ENCODE data around the gene LHFPL6.

LHFPL6 gene

GRCh38 chr13:39602614-39603366 is at the start of gene LHFPL6:
Gene LHFPL6, minus strand, starts transcription at chr13:39603193.
- peak; percentile 87 for DNase-seq

DNA sequence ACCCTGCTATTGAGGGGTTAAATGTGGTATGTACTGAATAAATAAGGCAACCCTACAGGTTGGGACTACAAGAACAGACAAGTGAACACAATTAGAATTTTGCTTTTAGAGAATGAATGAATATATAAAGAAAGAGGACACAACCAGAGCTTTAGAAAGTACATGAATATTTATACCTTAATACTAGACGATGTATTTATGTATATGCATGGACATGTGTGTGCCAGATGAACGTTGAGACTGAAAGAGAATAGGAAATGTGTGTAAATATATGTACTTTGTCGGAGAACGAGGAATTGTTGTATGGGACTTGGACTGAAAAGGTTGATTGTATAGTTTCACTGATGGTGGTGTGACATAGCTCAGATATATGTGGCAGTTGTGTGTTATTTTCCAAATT is 43.1 kb upstream of the LHFPL6 start:
- DNase-seq: no peak

- no peak for DNase-seq
These were observed 38.7 kb upstream of the LHFPL6 start for GRCh38 chr13:39641645-39642044.

DNA sequence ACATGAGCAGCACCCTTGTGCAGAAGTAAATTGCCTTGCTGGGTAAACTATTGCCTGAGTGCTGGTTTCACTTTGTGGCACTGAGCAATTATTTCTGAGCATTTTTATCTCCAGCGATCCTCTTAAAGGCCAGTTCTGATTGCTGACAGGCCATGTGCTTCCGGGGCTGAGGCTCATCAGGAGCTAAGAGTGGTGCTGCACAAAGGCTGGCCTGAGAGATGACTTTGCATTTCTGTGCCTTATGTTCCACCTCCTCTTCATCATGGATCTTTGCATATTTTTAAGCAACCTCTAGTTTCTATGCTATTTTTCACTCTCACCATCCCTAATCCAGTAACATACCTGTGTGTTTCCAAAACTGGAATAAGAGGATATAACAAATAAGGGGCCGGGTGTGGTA is 34.9 kb upstream of the LHFPL6 start:
- no peak for DNase-seq

DNA sequence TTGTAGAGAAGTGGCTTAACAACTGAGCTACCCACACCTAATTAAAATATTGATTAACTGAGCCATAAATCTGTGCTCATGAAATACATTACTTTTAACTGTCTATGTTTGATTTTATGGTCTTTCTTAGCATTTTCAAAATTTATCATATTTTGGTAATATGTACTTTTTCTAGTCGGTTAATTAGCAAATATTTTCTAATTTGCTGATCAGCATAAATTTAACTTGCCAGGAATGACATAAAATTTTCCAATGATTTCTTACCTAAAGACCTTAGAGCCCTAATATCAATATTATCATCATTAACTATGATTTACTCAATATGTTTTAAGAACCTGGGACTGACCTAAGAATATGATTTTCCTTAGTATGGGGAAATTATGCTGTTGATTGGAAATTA is 32.6 kb upstream of the LHFPL6 start:
- no peak for DNase-seq

GRCh38 chr13:39632994-39633393 is 30.0 kb upstream of the LHFPL6 start:
- DNase-seq: no peak

DNA sequence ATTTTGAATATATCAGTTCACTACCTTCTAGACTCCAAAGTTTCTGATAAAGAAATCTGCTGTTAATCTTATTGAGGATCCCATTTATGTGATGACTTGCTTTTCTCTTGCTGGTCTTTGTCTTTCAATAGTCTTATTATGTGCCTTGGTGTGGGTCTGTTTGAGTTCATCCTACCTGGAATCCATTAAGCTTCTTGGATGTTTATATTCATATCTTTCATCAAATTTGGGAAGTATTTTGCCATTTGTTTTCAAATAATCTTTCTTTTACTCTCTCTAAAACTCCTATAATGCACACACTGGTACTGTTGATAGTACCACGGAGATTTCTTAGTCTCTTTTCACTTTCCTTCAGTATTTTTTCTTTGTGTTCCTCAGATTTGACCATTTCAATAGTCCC is 28.3 kb upstream of the LHFPL6 start:
- no peak for DNase-seq

- no peak for DNase-seq
These were observed 20.5 kb upstream of the LHFPL6 start for GRCh38 chr13:39623466-39623865.

- no peak for DNase-seq
These were observed 15.6 kb upstream of the LHFPL6 start for GRCh38 chr13:39618561-39618960.

DNA sequence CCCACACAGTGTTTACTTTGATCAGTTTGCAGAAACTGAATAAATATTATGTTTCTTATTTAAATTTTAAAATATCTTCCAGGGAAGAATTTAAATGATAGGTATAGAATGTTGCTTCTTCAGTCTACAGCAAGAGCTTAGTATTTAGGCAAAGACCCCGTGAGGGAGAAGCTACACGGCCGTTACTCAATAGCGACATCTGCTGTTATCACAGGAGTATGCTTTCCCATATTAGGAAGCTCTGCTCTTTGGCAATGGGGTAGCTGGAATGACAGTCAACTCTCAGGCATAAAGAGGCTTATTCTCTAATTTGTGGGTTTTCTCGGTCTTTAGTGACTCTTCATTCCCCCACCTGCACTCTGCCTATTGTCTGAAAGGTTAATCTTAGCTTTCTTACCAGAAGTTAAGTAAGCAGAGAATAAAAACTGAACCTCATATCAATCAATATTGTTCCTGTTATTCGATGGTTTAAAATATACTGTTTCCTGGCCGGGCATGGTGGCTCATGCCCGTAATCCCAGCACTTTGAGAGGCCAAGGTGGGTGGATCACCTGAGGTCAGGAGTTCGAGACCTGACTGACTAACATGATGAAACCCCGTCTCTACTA is 13.2 kb upstream of the LHFPL6 start:
- DNase-seq: peak; percentile 45

- DNase-seq: peak; percentile 75
These were observed 9.1 kb upstream of the LHFPL6 start for GRCh38 chr13:39612023-39612637.

- no peak for DNase-seq
These were observed 4.9 kb upstream of the LHFPL6 start for GRCh38 chr13:39607876-39608275.

- no peak for DNase-seq
These were observed 2.8 kb upstream of the LHFPL6 start for GRCh38 chr13:39605677-39606320.

GRCh38 chr13:39604756-39605155 is 1.8 kb upstream of the LHFPL6 start:
- DNase-seq: no peak

GRCh38 chr13:39603424-39603947 is 493 bp upstream of the LHFPL6 start:
- no peak for DNase-seq

GRCh38 chr13:39602277-39602613 is 748 bp downstream of the LHFPL6 start:
- no peak for DNase-seq

DNA sequence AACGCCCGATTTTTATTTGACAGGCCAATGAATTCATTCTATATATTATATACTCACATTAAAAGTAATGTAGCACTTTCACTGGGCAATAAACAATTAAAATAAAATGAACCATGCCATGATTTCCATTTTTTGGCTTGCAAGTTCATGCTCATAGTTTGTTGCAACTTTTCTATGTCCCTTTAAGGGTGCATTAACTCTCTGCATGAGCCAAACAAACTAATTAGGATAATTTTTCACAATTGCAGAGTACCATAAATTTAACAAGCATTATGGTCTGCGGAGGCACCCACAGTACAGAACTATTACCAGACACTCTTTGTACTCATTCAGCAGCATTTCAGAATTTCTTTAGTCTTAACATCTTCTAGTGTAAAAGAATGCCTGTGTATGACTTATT is 1.4 kb downstream of the LHFPL6 start:
- DNase-seq: no peak

DNA sequence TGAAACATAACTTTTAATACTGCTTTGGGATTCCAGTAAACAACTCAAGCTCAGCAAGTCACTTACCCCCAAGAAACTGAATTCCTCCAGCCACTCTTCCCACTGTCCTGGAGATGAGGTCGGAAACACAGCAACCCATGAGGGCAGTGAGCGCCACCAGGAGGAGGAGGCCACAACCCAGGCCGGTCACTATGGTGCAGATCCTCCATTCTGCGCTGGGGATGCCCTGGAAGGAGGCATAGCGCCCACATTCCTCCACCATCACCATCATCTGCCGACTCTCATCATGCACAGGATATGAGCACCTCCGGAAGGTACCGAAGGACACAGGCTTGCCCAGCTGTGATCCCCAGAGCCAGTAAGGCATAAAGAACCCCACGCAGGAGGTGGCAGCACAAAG is 2.2 kb downstream of the LHFPL6 start:
- no peak for DNase-seq

- DNase-seq: no peak
These were observed 3.2 kb downstream of the LHFPL6 start for GRCh38 chr13:39599842-39600241.

- no peak for DNase-seq
These were observed 4.0 kb downstream of the LHFPL6 start for GRCh38 chr13:39599012-39599411.

DNA sequence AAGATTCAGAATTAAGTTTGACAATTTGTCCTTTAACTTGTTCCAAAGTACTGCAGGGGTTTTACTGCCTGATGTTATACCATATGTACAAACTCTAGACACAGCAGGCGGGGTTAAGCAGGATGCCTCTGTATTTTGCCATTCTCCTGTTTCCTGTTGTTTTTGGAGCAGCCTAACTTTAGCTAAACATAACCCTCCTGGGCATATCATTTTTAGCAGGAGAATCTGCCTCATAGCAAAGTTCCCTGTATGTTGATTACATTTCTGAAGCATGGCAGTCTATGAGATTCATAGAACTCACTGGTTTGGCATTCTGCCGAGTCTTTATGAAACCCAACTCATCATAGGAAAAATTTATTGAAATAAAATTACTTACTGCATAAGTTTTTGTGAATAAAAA is 5.2 kb downstream of the LHFPL6 start:
- DNase-seq: no peak

GRCh38 chr13:39596685-39597084 is 6.3 kb downstream of the LHFPL6 start:
- no peak for DNase-seq

- no peak for DNase-seq
These were observed 6.8 kb downstream of the LHFPL6 start for GRCh38 chr13:39596176-39596575.

All from stimulated activated CD4-positive, alpha-beta T cell treated with anti-CD3 and anti-CD28 coated beads, Interleukin-15, amount 100 ng/mL, for 24 hours (primary cell).